T-cell (primary cell): ENCODE results near the gene KCNH8. TPM values are rescaled to one million over a fixed set of nuclear protein-coding genes. Genes with fewer than 3 reads are reported as not detected.

Experiments
- ATAC-seq, 4 experiments: fragments of 200-7000 bp in 3 of 4; fragments of 150-1000 bp in 1 of 4; cut with Tn5 transposase; replicated peaks in 1 of 4; 1 replicate in 3 of 4; 2 replicates in 1 of 4; pipeline ENCODE4 v1.10.0; 2021; ENCODE audit warnings: moderate library complexity in 3 of 4, mild to moderate bottlenecking in 2 of 4, moderate number of reproducible peaks in 1 of 4
- CTCF ChIA-PET, 2 donors: fragments of 300-600 bp; sonication (Branson Sonifier 250); formaldehyde crosslinking; loops; one replicate each; lab custom pipeline; 2022; ENCODE audit warnings: antibody characterized with exemption in 2 of 2; lab: Charles Lee
- POLR2A ChIA-PET, 2 donors: fragments of 300-600 bp; sonication (Branson Sonifier 250); formaldehyde crosslinking; loops; one replicate each; lab custom pipeline; 2022; ENCODE audit warnings: antibody characterized with exemption in 2 of 2; lab: Charles Lee
- DNase-seq, 35 experiments: peaks; one replicate each; pipeline versions ENCODE4 v3.0.0 to v3.0.0-alpha.2; 2013 to 2023
- H3K27ac ChIP-seq: one replicate; pipeline ENCODE4 v1.5.1; 2013; ENCODE audit warnings: low read length
- H3K27me3 ChIP-seq, 2 experiments: replicated peaks in 1 of 2; 1 replicate in 1 of 2; 2 replicates in 1 of 2; pipeline versions ENCODE4 v1.6.1 to v1.7.0; 2013; ENCODE audit warnings: low read length in 1 of 2, mixed read lengths in 1 of 2; ENCODE audit not compliant: control insufficient read depth in 2 of 2, insufficient read depth in 2 of 2; ENCODE audit errors: extremely low read depth in 1 of 2
- H3K36me3 ChIP-seq, 2 donors: 1 replicate in 1 of 2; 2 replicates in 1 of 2; pipeline versions ENCODE4 v1.6.1 to v1.7.0; 2013; ENCODE audit warnings: low read length in 1 of 2; ENCODE audit not compliant: control insufficient read depth in 2 of 2, insufficient read depth in 1 of 2; ENCODE audit errors: extremely low read depth in 1 of 2
- H3K4me1 ChIP-seq, 2 experiments: 1 replicate in 1 of 2; 2 replicates in 1 of 2; pipeline versions ENCODE4 v1.6.1 to v1.7.0; 2013; ENCODE audit warnings: low read length in 2 of 2, mixed read lengths in 1 of 2; ENCODE audit not compliant: insufficient read depth in 2 of 2, control insufficient read depth in 1 of 2; ENCODE audit errors: extremely low read depth in 1 of 2
- H3K4me3 ChIP-seq, 2 donors: 1 replicate in 1 of 2; 2 replicates in 1 of 2; pipeline versions ENCODE4 v1.5.1 to v1.7.0; 2013; ENCODE audit warnings: mild to moderate bottlenecking in 2 of 2, low read length in 1 of 2, moderate library complexity in 1 of 2; ENCODE audit not compliant: control insufficient read depth in 1 of 2; ENCODE audit errors: extremely low read depth in 1 of 2
- H3K9me3 ChIP-seq: 2 replicates; pipeline ENCODE4 v1.7.0; 2013
- H3K27ac Mint-ChIP-seq, 2 donors: one replicate each; pipeline ENCODE4 v1.8.0; 2020 to 2021; ENCODE audit warnings: mild to moderate bottlenecking in 2 of 2, mixed read lengths in 2 of 2
- H3K27me3 Mint-ChIP-seq, 2 donors: one replicate each; pipeline ENCODE4 v1.8.0; 2021 to 2022; ENCODE audit warnings: mixed read lengths in 2 of 2
- H3K36me3 Mint-ChIP-seq: one replicate; pipeline ENCODE4 v1.8.0; 2021; ENCODE audit warnings: mixed read lengths
- H3K4me1 Mint-ChIP-seq, 3 donors: one replicate each; pipeline ENCODE4 v1.8.0; 2020 to 2022; ENCODE audit warnings: mixed read lengths in 3 of 3, mild to moderate bottlenecking in 1 of 3
- H3K4me3 Mint-ChIP-seq, 3 donors: one replicate each; pipeline ENCODE4 v1.8.0; 2020 to 2022; ENCODE audit warnings: mild to moderate bottlenecking in 3 of 3, mixed read lengths in 3 of 3, moderate library complexity in 3 of 3
- H3K9me3 Mint-ChIP-seq, 3 donors: one replicate each; pipeline ENCODE4 v1.8.0; 2020 to 2022; ENCODE audit warnings: mixed read lengths in 3 of 3
- WGBS: methylation state at CpG from one replicate; pipeline ENCODE4 v1.1.5; 2013; ENCODE audit warnings: missing lambda C conversion rate; ENCODE audit not compliant: insufficient coverage; 5-methylcytosine and 5-hydroxymethylcytosine counted together
- total RNA-seq, 35 experiments: library from RNA in 6 of 35; stranded (reverse) in 6 of 35; fragments of 120-200 nt in 1 of 35; gene quantifications; one replicate each; pipeline versions ENCODE4 v1.2.1 to v1.2.4 and lab custom pipeline; 2013 to 2026

The KCNH8 gene
- total RNA-seq, 5 donors from 2014 or later (not counting 1 experiment from before 2014, with no cell fraction given) = 0.03 to 0.26 (median 0.16) TPM; not detected in 1

GRCh38 chr3:19107719-19108118 is 40.6 kb upstream of the KCNH8 start:
- DNase-seq (no peak), ATAC-seq (no peak)
- no peaks in the 10 kb centered on the region for H3K4me1 ChIP-seq
- peaks cover 0 to 9% (median 4%) of the 10 kb centered on the region in 3 donors for H3K9me3 Mint-ChIP-seq
- ChIA-PET CTCF (no interaction called here), POLR2A (no interaction called here)
- no peaks in the 10 kb centered on the region for H3K9me3 ChIP-seq
- peaks cover 0 to 4% of the 10 kb centered on the region in 2 donors for H3K27me3 Mint-ChIP-seq
- H3K27me3 ChIP-seq = peaks cover 0 to 6% of the 10 kb centered on the region in 2 experiments
- no peak overlapping the region for H3K4me3 Mint-ChIP-seq
- no peak overlapping the region for H3K27ac Mint-ChIP-seq
- H3K27ac ChIP-seq = no peak overlapping the region
- 56% methylated on average over 3 of the region's 3 CpGs for WGBS
- H3K4me1 Mint-ChIP-seq = peaks cover 0 to 8% (median 0%) of the 10 kb centered on the region in 3 donors
- no peaks in the 10 kb centered on the region for H3K36me3 ChIP-seq
- H3K36me3 Mint-ChIP-seq = peaks cover 7% of the 10 kb centered on the region
- no peak overlapping the region for H3K4me3 ChIP-seq

GRCh38 chr3:19110335-19110895 is 37.9 kb upstream of the KCNH8 start:
- no CpG with 5 or more reads among the region's 1 CpG for WGBS
- ChIA-PET POLR2A (no interaction called here), CTCF (no interaction called here)
- Histone ChIP-seq H3K27me3 (peaks cover 0 to 6% of the 10 kb centered on the region in 2 experiments), H3K4me3 (no peak overlapping the region), H3K36me3 (no peaks in the 10 kb centered on the region), H3K4me1 (no peaks in the 10 kb centered on the region), H3K27ac (no peak overlapping the region), H3K9me3 (no peaks in the 10 kb centered on the region)
- DNase-seq (no peak), ATAC-seq (no peak)
- H3K36me3 Mint-ChIP-seq = peaks cover 3% of the 10 kb centered on the region
- H3K4me3 Mint-ChIP-seq = no peak overlapping the region
- peaks cover 0 to 9% (median 4%) of the 10 kb centered on the region in 3 donors for H3K9me3 Mint-ChIP-seq
- no peak overlapping the region for H3K27ac Mint-ChIP-seq
- H3K4me1 Mint-ChIP-seq = no peaks in the 10 kb centered on the region
- peaks cover 4 to 9% of the 10 kb centered on the region in 2 donors for H3K27me3 Mint-ChIP-seq

- H3K27ac Mint-ChIP-seq = no peak overlapping the region
- WGBS = 40% methylated on average over 1 of the region's 1 CpG
- H3K4me1 ChIP-seq = no peaks in the 10 kb centered on the region
- ChIA-PET POLR2A (no interaction called here), CTCF (interaction anchor here in 1 of 2 donors (0.5 kb wide), 1 partner anchor 11 kb away, joined by 3 read pairs; no protein-coding TSS in a partner anchor)
- no peak overlapping the region for H3K27ac ChIP-seq
- no peaks in the 10 kb centered on the region for H3K36me3 Mint-ChIP-seq
- no peaks in the 10 kb centered on the region for H3K4me1 Mint-ChIP-seq
- no peaks in the 10 kb centered on the region for H3K9me3 ChIP-seq
- H3K36me3 ChIP-seq = no peaks in the 10 kb centered on the region
- no peak overlapping the region for H3K4me3 ChIP-seq
- peaks cover 0 to 9% (median 1%) of the 10 kb centered on the region in 3 donors for H3K9me3 Mint-ChIP-seq
- no peak for DNase-seq
- H3K4me3 Mint-ChIP-seq = no peak overlapping the region
- H3K27me3 ChIP-seq = peaks cover 0 to 7% of the 10 kb centered on the region in 2 experiments
- peaks cover 20 to 23% of the 10 kb centered on the region in 2 donors for H3K27me3 Mint-ChIP-seq
- ATAC-seq = no peak
These were observed 33.8 kb upstream of the KCNH8 start for GRCh38 chr3:19114461-19114860.

GRCh38 chr3:19116239-19116638 is 32.1 kb upstream of the KCNH8 start:
- ChIA-PET CTCF (no interaction called here), POLR2A (no interaction called here)
- Mint-ChIP-seq H3K9me3 (peaks cover 0 to 5% (median 3%) of the 10 kb centered on the region in 3 donors), H3K36me3 (no peaks in the 10 kb centered on the region), H3K27ac (no peak overlapping the region), H3K4me3 (no peak overlapping the region), H3K27me3 (peaks cover 24 to 28% of the 10 kb centered on the region in 2 donors), H3K4me1 (no peaks in the 10 kb centered on the region)
- Histone ChIP-seq H3K36me3 (no peaks in the 10 kb centered on the region), H3K4me3 (no peak overlapping the region), H3K4me1 (no peaks in the 10 kb centered on the region), H3K9me3 (no peaks in the 10 kb centered on the region), H3K27ac (no peak overlapping the region), H3K27me3 (peaks cover 0 to 7% of the 10 kb centered on the region in 2 experiments)
- no CpG with 5 or more reads among the region's 2 CpGs for WGBS
- ATAC-seq (no peak), DNase-seq (no peak)

DNA sequence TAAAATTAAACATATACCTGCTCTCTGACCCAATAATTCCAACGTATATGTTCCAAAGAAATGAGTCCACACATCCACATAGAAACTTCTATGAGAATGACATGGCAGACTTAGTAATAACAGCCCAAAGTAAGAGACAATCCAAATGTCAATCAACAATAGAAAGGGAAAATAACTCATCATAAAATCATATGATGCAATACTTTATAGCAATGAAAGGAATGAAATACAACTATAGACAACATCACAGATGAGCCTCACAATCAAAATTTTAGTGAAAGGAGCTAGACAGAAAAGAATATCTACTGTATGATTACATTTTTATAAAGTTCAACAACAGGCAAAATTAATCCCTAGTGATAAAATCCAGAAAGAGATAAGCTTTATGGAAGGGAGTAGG is 23.6 kb upstream of the KCNH8 start:
- peaks cover 2 to 4% of the 10 kb centered on the region in 2 donors for H3K27me3 Mint-ChIP-seq
- no peak for DNase-seq
- ChIA-PET CTCF (no interaction called here), POLR2A (no interaction called here)
- no peak overlapping the region for H3K4me3 Mint-ChIP-seq
- H3K9me3 ChIP-seq = no peaks in the 10 kb centered on the region
- no peaks in the 10 kb centered on the region for H3K4me1 ChIP-seq
- H3K9me3 Mint-ChIP-seq = peaks cover 0 to 1% (median 0%) of the 10 kb centered on the region in 3 donors
- H3K4me3 ChIP-seq = no peak overlapping the region
- no peak overlapping the region for H3K27ac Mint-ChIP-seq
- no peaks in the 10 kb centered on the region for H3K36me3 ChIP-seq
- H3K36me3 Mint-ChIP-seq = no peaks in the 10 kb centered on the region
- H3K27ac ChIP-seq = no peak overlapping the region
- ATAC-seq = no peak
- H3K27me3 ChIP-seq = no peaks in the 10 kb centered on the region
- WGBS = no CpG with 5 or more reads among the region's 1 CpG
- H3K4me1 Mint-ChIP-seq = no peaks in the 10 kb centered on the region

GRCh38 chr3:19139863-19140262 is 8.4 kb upstream of the KCNH8 start:
- no peaks in the 10 kb centered on the region for H3K4me1 Mint-ChIP-seq
- POLR2A ChIA-PET = interaction anchor here in 1 of 2 donors (0.7 to 1.0 kb wide), 2 partner anchors 13 to 1146 kb away, joined by 3 to 4 read pairs; no protein-coding TSS in a partner anchor
- H3K27ac Mint-ChIP-seq = no peak overlapping the region
- WGBS = no CpG with 5 or more reads among the region's 1 CpG
- no peak overlapping the region for H3K4me3 Mint-ChIP-seq
- H3K4me1 ChIP-seq = no peaks in the 10 kb centered on the region
- H3K27ac ChIP-seq = no peak overlapping the region
- DNase-seq = no peak
- no peaks in the 10 kb centered on the region for H3K36me3 ChIP-seq
- peaks cover 0 to 6% (median 5%) of the 10 kb centered on the region in 3 donors for H3K9me3 Mint-ChIP-seq
- CTCF ChIA-PET = no interaction called here
- H3K4me3 ChIP-seq = no peak overlapping the region
- no peaks in the 10 kb centered on the region for H3K27me3 ChIP-seq
- ATAC-seq = no peak
- H3K9me3 ChIP-seq = peaks cover 3% of the 10 kb centered on the region
- H3K36me3 Mint-ChIP-seq = no peaks in the 10 kb centered on the region
- H3K27me3 Mint-ChIP-seq = peaks cover 25 to 29% of the 10 kb centered on the region in 2 donors
